Stimulated activated CD4-positive, alpha-beta T cell treated with anti-CD3 and anti-CD28 coated beads, Interleukin-15, amount 100 ng/mL, for 1 hour (primary cell): Measurements from ENCODE around the gene CDHR3.

ENCODE experiments used
- DNase-seq, 2 donors: peaks; one replicate each; pipeline ENCODE4 v3.0.0-alpha.2; 2020; ENCODE audit warnings: low read depth in 1 of 2, low spot score in 1 of 2

The CDHR3 gene

GRCh38 chr7:106047818-106048705, 85.0 kb downstream of the CDHR3 start:
- no peak for DNase-seq

DNA sequence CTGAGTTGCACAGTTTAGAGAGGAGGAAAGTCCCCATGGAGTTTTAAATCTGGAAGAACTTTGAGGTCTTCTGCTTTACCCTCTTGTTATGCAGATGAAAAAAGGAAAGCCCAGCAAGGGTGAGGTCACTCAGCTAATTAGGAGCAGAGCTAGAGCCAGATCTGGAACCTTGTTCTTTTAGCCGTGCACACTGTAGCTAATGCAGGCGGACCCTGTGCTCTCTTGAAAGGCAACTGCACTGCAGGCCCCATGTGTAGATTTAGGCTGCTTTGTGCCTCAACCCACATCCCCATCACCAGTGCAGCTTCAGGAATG, 85.6 kb downstream of the CDHR3 start:
- DNase-seq = no peak

- no peak for DNase-seq
These were observed 86.2 kb downstream of the CDHR3 start for GRCh38 chr7:106049139-106049752.

DNA sequence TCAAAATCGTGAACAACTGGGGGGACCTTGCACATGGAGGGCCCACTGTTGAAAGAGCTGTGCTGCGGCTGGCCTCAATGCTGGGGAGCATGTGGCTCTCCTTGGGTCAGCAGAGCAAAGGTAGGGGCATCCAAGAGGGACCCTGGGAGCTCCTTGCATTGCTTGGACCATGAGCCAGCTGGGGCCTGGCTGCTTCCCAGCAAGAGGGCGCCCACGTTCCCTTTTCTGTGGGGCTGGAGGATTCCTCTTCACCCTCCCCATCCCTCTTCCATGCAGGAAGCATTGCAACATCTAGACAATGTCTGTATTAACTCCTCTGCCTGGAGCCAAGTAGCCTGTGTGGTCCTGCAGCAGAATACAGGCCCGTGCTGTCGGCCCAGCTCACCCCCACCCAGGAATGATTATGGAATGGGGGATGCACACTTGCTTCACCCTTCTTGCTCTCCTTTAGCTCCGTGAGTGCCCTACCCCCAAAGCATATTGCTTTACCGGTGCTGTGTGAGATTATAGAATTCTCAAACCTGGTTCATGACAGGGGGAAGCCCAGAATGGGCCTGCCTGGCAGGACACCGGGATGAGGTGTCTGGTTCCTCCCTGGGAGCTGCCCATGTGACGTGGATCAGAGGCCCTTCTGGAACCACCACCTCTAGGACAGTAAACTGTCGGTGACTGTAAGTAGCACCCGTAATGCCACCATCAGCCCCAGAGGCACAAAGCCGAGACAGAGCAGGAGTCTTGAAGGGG, 87.1 kb downstream of the CDHR3 start:
- no peak for DNase-seq

DNA sequence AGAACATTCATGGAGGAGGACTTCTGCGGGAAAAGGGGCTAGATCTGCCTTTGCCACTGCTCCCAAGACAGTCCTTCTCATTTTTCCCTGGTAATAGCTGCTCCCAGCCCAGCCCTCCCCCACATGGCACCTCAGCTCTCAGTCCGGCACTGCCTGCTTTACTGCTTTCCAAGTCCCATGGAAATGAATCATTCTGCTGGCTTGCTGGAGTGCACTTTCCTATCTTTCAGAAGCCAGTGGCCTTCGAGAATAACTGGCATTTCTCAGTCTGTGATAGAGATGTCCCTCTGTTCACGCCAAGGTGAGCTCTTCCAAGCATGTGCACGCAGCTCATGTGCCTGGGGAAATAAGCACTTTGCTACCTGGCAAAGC, 87.7 kb downstream of the CDHR3 start:
- no peak for DNase-seq

DNA sequence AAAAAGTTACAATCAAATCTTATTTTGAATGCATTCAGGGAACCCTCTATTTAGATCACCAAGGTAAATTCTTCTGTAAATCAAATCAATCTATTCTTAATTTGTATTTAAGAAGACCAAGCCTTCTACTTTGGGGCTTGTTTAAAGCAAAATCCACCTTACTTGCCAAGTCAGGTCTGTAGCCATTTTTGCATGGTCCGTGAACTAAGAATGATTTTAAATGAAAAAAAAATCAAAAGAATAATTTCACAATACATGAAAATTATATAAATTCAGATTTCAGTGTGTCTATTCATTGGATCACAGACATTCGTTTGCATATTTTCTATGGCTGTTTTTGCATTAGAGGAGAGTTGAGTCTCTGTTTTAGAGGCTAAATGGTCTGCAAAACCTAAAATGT, 89.6 kb downstream of the CDHR3 start:
- no peak for DNase-seq

- no peak for DNase-seq
These were observed 90.0 kb downstream of the CDHR3 start for GRCh38 chr7:106053109-106053508.

- no peak for DNase-seq
These were observed 91.3 kb downstream of the CDHR3 start for GRCh38 chr7:106054156-106054910.

GRCh38 chr7:106054971-106055532, 92.0 kb downstream of the CDHR3 start:
- no peak for DNase-seq

GRCh38 chr7:106056513-106057203, 93.6 kb downstream of the CDHR3 start:
- peak; percentile 46 to 49 for DNase-seq

DNA sequence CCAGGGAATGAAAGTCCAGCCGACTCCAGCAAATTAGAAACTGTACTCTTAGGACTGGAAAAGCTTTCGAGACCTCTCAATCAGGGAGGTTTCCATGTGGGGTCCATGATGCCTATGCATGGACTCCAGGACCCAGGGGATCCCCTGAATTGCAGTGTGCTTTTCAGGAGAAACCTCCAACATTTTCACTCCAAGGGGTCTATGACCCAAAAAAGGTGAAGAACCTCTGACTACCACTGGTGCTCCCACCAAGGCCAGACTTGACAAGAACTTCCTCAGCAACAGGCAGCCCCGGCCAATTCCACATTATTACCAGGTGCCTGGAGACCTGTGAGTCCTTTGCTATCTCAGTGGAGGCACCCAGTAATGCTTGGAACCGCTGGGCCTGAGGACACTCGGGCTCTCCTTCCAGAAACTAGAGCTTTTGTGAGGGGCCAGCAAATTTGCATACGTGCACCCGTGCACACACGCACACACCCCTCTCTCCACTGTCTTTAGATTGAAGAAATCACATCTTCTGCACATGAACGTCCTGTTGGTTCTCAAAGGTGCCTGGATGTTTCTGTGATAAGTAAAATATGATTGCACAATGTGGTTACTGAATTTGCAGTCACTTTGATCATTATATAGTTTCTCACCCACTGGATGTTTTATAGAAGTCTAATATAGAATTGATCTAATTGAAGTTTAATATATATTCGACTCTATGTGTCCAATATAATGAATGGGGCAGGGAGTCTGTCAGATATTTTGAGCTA, 94.3 kb downstream of the CDHR3 start:
- no peak for DNase-seq

DNA sequence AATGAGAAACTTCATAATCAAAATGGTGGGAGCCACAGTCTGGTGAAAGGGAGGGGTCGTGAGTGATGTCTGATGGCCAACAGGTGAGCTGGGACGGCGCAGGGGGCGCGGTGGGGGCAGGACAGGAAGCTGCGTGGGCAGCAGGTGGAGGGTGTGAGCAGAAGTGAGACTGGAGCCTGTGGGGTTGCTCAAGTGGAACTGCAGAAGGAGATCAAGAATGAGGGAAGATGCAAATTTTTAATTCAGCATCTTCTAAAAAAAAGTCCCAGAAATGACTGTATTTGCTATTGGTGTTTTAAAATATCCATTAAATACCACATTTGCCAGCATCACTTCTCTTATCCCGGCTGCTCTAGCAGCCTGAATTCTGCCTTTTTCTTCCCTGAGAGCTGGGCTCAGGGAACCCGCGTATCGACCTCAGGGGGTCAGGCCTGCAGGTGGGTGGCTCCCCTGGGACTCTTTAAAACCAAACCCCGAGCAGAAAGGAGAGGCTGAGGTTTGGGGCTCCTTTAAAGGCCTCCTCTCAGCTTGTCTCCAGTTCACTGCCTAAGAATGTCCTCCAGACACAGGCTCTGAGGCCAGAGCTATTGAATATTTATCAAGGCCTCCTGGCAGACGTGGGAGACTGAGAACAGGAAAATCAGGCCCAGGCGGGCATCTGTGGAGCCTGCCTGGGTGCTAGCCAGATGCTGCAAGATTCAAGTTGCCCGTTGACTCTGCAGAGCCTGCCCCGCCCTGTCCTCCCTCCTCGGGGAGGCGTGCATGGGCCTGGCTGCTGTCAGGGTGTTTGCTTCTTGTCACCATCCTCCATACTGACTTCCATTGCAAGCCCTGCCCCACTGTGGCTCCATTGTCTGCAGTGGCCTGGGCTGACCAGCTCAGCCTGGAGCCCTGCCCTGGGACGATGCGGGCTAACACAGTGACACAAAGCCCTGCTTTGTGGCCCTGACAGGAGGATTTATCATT, 95.2 kb downstream of the CDHR3 start:
- DNase-seq = no peak

GRCh38 chr7:106058928-106059324, 95.9 kb downstream of the CDHR3 start:
- no peak for DNase-seq

DNA sequence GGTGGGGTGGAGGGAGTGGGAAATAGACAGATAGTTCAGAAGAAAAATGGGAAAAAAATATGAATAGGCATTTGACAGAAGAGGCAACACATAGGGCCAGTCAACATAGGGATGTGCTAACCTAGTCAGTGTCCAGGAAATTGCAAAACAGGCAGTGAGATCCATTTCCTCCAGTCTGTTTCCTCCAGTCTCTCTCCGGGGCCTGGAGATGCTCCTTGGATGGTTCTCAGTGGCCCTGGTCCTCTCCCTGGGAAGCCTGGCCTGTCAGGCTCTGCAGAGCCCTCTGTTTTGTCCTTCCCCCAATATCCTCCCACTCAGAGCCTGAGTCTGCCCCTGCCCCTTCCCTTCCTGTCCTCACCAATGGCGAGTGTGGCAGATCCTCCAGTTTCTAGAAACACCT, 96.5 kb downstream of the CDHR3 start:
- DNase-seq = no peak

GRCh38 chr7:106060394-106060920, 97.4 kb downstream of the CDHR3 start:
- no peak for DNase-seq

DNA sequence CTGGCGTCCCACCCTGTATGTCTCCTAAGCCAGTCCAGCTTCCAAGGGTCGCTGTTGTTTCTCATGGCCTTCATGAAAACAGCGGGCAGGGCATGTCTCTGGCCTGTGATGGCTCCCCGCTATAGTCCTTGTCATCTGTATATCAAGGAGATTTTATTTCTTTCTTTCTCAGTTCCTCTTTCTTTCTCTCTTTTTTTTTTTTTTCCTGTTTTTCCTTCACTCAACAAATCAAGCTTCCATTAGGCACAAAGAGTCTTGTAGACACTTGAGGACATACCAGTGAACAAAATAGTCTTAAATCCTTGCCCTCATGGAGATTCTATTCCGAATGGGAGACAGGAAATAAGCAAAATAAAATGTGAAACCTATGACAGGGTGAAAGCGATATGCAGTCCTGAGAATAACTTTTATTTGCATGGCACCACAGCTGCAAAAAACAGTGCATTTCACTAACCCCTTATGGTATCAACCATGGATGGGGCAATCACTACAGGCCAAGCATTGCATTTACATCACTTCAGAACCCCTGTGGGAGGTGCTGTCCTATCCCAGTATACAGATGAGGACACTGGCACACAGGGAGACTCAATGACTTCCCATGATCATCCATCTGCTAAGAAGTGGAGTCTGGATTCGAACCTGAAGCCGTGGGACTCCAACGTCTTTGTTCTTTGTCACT, 98.4 kb downstream of the CDHR3 start:
- DNase-seq = no peak

DNA sequence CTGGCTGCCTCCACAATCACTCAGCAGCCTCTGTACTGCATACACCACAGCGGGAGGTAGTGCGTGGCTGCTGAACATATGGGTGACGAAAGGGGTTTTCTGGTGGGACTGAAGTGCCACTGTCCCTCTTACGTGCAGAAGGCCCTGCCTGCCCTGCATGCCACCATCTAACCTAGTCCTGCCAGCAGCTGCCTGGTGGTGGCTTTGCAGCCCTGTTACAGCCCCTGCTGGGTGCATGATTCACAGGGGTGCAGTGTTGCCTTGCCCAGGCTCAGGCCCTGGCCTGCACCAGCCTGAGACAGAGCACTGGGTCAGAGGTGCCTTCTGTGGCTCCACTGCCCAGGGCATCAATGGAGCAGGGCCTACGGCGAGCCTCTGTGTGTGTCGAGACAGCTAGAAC, 98.9 kb downstream of the CDHR3 start:
- DNase-seq = no peak

- DNase-seq = no peak
These were observed 99.5 kb downstream of the CDHR3 start for GRCh38 chr7:106062521-106062931.
